Vagina (tissue), 2 donors: ENCODE results near the gene DSG2.

Experiments
- POLR2A ChIP-seq, 2 donors: fragments of 450-650 bp; IDR thresholded peaks; one replicate each; pipeline ENCODE4 v1.6.1; 2017; ENCODE audit warnings: antibody characterized with exemption in 2 of 2, mild to moderate bottlenecking in 2 of 2, moderate library complexity in 2 of 2
- TF ChIP-seq, protein P1 (sequence below), 3 experiments: fragments of 450-650 bp in 2 of 3; fragments of 200-600 bp in 1 of 3; sonication (generic) in 1 of 3; IDR thresholded peaks; one replicate each; pipeline ENCODE4 v1.5.1; 2017 to 2019; ENCODE audit warnings: antibody characterized with exemption in 3 of 3, mild to moderate bottlenecking in 2 of 3, moderate library complexity in 2 of 3

DNA sequence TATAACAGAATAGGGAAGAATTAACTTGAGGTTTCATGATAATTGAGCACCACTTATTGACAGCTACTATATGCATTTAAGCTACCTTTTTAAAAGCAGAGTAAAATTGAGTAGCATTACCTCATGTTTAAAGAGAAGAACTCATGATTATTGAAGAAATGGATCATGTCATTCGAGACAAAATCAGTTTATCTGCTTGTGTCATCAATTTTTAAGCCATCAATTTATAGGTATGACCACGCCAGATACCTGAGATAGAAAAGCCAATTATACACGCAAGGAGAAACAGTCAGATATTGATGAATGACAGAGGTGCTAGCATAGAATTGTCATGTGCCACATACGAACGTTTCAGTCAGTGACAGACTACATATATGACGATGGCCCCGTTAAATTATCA, 28.4 kb downstream of the DSG2 start:
- TF ChIP-seq, protein P1, sequence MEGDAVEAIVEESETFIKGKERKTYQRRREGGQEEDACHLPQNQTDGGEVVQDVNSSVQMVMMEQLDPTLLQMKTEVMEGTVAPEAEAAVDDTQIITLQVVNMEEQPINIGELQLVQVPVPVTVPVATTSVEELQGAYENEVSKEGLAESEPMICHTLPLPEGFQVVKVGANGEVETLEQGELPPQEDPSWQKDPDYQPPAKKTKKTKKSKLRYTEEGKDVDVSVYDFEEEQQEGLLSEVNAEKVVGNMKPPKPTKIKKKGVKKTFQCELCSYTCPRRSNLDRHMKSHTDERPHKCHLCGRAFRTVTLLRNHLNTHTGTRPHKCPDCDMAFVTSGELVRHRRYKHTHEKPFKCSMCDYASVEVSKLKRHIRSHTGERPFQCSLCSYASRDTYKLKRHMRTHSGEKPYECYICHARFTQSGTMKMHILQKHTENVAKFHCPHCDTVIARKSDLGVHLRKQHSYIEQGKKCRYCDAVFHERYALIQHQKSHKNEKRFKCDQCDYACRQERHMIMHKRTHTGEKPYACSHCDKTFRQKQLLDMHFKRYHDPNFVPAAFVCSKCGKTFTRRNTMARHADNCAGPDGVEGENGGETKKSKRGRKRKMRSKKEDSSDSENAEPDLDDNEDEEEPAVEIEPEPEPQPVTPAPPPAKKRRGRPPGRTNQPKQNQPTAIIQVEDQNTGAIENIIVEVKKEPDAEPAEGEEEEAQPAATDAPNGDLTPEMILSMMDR (IDR thresholded peaks at IDR 0.05) = no peak
- TF ChIP-seq POLR2A (IDR thresholded peaks at IDR 0.05) = no peak
